CD4-positive, alpha-beta T cell treated with Interleukin-6 at 100 ng/mL for 8 hours (primary cell): ENCODE measurements around the gene ADAM8.
"Not testable (repeated sequence)": the region's sequence is repeated elsewhere in the genome, so short reads cannot be mapped to it uniquely, and the experiment has no call there.

Experiments
- DNase-seq: peaks from one replicate; pipeline ENCODE4 v3.0.0-alpha.2; 2020; ENCODE audit warnings: mixed read lengths, low spot score

The ADAM8 gene

GRCh38 chr10:133276435-133277201 lies at the start of gene ADAM8:
Gene ADAM8 (minus strand): TSS chr10:133276868. CDS start chr10:133276817, 51 bp downstream.
- DNase-seq, result peak; percentile 66

DNA sequence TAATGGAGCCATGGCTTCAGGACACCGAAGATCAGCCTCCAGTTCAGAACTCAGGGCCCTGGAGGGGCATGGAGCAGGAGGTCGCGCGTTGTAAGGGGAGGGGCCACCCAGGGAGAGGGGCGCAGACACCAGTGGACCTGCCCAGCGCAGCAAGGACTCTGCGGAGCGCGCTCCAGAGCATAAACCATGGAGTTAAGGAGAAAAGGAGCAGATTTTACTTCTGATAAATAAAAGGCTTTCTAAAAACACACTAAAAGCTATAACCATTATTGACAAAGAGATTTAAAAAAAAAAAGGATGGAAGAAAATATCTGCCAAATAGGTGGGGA lies 49.5 kb upstream of the ADAM8 start:
- no peak for DNase-seq

- DNase-seq, result no peak
Observed at GRCh38 chr10:133325440-133326222, 49.0 kb upstream of the ADAM8 start.

GRCh38 chr10:133324857-133325260 lies 48.2 kb upstream of the ADAM8 start:
- no peak for DNase-seq

GRCh38 chr10:133324198-133324792 lies 47.6 kb upstream of the ADAM8 start:
- peak; percentile 33 for DNase-seq

DNA sequence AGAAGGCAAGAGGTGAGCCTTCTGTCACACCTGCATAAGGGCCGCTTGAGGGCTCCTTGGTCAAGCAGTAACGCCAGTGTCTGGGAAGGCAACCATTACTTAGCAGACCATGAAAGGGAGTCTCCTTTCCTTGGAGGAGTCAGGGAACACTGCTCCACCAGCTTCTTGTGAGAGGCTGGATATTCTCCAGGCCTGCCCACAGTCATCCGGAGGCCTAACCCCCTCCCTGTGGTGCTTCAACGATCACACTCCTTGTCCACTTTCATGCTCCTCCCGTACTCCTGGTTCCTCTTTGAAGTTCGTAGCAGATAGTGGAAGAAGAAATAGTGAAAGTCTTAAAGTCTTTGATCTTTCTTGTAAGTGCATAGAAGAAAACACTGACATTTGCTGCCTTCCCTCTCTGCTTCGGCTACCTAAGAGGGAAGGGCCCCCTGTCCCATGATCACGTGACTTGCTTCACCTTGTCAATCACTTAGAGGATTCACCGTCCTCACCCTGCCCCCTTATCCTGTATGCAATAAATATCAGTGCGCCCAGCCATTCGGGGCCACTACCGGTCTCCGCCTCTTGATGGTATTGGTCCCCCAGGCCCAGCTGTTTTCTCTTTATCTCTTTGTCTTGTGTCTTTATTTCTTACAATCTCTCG lies 45.5 kb upstream of the ADAM8 start:
- not testable (repeated sequence) for DNase-seq

DNA sequence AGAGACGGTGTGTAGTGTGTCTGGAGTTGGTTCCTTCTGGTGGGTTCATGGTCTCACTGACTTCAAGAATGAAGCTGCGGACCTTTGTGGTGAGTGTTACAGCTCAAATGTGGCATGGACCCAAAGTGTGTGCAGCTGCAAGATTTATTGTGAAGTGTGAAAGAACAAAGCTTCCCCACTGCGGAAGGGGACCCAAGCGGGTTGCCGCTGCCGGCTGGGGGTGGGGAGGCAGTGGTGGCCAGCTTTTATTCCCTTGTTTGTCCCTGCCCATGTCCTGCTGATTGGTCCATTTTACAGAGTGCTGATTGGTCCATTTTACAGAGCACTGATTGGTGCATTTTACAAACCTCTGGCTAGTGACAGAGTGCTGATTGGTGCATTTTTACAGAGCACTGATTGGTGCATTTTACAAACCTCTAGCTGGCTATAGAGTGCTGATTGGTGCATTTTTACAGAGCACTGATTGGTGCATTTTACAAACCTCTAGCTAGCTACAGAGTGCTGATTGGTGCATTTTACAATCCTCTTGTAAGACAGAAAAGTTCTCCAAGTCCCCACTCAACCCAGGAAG lies 44.3 kb upstream of the ADAM8 start:
- not testable (repeated sequence) for DNase-seq

DNA sequence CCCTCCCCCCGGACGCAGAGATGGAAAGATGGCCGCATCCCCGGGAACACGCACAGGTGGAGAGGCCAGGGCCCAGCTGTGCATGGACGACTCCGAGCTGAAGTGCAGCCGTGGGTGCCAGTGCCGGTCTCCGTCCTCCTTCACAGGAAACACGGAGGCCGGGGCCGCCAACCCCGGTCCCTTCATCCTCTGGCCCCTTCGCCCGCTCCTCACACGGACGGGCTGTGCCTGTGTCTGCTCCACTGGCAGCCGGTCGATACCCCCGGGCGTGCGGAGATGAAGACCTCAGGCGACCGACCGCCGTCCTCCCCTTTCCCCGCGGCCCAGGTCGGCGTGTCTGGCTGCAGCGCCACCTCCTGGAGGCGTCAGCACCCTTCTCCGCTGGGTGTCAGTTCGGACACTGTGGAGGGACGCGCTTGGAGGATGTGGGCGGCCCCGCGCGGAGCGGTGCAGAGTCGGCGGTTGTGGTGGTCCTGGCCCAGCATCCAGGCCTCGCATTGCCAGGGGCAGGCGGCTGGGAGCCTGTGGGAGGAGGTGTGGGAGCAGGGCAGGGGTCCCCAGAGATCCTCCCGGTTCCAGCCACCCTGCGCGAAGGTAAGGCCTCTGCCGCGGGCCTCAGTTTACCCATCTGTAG lies 41.9 kb upstream of the ADAM8 start:
- DNase-seq, result peak; percentile 66

DNA sequence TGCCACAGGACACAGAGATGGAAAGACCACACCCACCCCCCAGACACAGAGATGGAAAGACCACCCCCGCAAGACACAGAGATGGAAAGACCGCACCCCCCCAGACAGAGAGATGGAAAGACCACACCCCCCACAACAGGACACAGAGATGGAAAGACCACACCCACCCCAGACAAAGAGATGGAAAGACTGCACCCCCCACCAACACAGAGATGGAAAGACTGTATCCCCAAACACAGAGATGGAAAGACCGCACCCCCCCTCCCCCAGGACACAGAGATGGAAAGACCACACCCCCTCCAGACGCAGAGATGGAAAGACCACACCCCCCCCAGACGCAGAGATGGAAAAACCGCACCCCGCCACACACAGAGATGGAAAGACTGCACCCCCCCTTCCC lies 40.1 kb upstream of the ADAM8 start:
- DNase-seq, result no peak

GRCh38 chr10:133316266-133316665 lies 39.6 kb upstream of the ADAM8 start:
- no peak for DNase-seq

GRCh38 chr10:133315847-133316246 lies 39.2 kb upstream of the ADAM8 start:
- DNase-seq, result no peak

DNA sequence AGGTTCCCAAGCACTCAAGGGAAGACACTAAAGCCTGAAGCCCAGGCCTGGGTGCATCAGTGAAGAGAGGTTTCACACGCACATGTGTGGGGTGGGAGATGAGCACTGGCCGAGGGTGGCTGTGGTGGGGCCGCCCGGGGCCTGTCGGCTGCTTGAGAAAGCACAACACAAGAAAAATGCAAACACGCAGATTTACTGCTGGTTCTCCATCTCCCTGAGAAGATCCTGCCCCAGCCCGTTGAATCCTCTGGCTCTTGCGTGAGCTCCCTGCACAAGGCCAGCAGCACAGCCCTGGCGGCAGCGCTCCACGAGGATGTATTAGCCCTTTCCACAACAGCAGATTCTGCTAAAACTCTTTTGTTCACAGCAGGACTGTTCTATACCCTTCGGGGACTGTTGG lies 38.2 kb upstream of the ADAM8 start:
- DNase-seq, result no peak

- no peak for DNase-seq
Observed at GRCh38 chr10:133313192-133313591, 36.5 kb upstream of the ADAM8 start.

- no peak for DNase-seq
Observed at GRCh38 chr10:133312769-133313145, 36.1 kb upstream of the ADAM8 start.

DNA sequence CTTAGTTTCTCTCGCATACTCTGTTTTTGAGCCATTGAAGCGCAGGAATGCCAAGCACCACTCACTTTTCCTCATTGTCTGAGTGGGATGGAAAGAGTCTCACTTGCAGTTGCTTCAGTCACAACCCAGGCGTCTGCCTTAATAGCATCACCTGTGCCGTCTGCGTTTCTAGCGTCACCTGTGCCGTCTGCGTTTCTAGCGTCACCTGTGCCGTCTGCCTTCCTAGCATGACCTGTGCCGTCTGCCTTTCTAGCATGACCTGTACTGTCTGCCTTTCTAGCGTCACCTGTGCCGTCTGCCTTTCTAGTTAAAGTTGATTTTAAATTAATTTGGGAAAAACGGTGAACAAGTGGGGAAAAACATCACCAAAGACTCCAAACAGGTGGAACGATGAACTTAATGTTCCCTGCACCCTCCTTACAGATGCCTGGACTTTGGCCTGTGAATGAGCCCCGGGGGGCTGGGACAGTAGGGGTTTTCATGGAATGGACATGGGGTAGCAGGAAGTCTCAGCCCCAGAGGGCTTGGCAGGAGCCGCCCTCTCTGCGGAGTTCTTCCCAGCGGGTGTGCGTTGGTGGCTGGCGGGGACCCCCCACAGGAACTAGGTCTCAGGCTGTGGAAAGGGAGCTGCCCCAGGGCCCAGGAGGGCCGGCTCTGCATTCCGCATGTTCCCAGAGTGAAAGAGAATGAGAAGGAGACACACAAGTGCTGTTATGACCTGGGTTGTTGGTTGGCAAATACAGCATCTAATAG lies 35.5 kb upstream of the ADAM8 start:
- DNase-seq, result no peak

DNA sequence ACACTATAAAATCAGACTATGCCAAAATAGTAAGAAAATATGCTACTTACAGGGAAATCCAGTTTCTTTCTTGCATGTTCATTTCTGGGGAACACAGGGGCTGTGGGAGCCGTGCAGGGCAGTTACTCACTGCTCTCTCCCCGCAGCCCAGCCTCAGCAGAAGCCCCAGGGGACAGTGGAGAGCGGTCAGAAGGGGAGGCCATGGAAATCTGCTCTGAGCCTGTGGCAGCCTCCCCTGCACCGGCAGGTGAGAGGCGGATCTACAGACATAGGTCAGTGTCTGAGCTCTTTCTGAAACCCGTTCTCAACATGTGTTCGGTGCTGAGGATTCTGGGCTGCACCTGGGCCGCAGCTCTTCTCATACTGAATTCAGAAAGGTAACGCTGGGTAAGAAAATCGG lies 34.9 kb upstream of the ADAM8 start:
- no peak for DNase-seq

DNA sequence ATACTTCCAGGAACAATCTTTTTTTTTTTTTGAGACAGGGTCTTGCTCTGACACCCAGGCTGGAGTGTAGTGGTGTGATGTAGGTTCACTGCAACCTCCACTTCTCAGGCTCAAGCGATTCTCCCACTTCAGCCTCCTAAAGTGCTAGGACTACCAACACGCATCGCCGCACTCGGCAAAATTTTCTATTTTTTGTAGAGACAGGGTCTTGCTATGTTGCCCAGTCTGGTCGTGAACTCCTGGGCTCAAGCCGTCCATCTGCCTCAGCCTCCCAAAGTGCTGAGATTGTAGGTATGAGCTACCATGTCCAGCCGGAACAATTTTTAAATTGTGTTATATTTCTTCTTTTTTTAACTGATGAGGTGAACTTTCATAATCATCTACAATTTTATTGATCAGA lies 34.1 kb upstream of the ADAM8 start:
- DNase-seq, result no peak

DNA sequence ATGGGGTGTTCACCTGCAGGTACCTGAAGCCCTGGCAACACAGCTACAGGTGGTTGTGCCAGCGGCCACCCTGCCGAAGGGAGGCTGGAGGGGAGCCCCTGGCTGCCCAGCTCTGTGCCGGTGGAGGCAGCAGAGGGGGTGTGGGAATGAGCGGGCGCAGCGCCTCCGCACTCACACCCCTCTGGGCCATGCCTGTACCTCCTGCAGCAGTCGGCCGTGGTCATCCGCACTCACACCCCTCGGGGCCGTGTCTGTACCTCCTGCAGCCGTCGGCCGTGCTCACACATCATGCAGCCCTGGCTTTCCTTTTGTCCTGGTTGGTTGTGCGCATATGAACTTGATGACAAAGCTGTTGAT lies 33.7 kb upstream of the ADAM8 start:
- DNase-seq, result no peak

GRCh38 chr10:133309720-133310398 lies 33.2 kb upstream of the ADAM8 start:
- DNase-seq, result no peak

DNA sequence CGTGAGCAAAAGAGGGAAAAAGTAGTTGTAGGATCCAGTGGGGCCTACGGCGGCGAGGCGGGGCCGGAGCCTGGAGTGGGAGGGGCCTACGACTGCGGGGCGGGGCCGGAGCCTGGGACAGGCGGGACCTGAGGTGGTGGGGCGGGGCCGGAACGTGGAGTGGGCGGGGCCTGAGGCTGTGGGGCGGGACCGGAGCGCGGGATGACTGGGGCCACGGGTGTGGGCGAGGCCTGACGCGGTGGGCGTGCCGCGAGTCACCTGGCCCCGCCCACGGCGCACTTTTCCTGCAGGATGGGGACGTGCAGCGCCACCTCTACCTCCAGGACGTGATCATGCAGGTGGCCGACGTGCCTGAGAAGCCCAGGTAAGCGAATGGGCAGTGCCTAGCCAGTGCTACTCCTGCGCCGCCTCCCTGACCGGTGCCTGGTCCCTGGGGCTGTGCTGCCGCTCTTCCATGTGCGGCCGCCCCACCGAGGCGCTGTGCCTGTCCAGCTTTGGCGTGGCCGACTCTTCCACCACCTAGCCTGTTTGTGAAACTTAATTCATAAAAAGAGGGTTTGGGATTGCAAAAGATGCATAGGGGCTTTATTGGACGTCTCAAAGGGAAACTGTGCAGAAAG lies 32.5 kb upstream of the ADAM8 start:
- DNase-seq, result peak; percentile 89
